Limb (tissue), 2 donors: ENCODE results near the gene SFSWAP.
"Not testable (repeated sequence)": the region's sequence is repeated elsewhere in the genome, so short reads cannot be mapped to it uniquely, and the experiment has no call there.

Experiments
- DNase-seq, 2 donors: peaks; one replicate each; pipeline ENCODE4 v3.0.0-alpha.2; 2016; ENCODE audit errors: extremely low spot score in 2 of 2

SFSWAP gene

DNA sequence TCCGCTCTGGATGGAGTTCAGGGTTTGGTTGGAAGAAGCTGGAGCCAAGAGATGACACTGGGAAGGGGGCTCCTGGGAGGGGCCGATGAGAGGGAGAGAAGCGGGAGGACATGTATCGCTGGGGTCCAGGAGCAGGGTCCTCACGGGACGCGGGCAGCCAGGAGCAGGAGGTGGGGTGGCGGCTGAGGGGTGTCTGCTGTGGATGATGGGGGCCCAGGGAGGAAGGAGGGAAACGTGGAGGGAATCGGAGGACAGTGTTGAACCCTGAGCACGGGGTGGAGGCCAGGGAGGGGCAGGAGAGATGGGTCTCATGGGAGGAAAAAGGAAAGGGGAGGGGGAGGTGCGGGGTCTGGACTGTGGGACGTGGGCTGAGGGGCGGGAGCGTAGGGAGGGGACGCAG, 31.7 kb upstream of the SFSWAP start:
- DNase-seq, result not testable (repeated sequence)

DNA sequence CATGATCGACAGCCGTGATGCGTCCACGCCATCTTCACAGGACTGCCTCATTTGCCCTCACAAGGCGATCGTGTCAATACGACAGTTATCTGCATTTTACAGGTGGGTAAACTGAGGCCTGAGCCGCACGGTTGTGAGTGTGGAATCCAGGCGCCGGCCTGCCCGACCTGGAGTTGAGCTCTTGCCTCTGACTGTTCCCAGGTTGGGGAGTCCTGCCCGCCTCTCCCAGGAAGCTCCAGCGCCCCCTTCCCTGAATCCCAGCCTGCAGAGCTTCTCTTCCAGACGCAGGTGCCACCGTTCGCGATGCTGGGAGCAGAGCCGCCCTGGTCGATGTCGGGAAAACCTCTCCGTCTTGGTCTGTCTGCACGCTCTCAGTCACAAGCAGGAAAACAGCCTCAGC, 31.1 kb upstream of the SFSWAP start:
- DNase-seq, result not testable (repeated sequence)

- not testable (repeated sequence) for DNase-seq
Observed at GRCh38 chr12:131680392-131681256, 30.3 kb upstream of the SFSWAP start.

- DNase-seq, result no peak
Observed at GRCh38 chr12:131681257-131681620, 29.7 kb upstream of the SFSWAP start.

GRCh38 chr12:131681746-131682509, 29.0 kb upstream of the SFSWAP start:
- not testable (repeated sequence) for DNase-seq

- no peak for DNase-seq
Observed at GRCh38 chr12:131682510-131682895, 28.4 kb upstream of the SFSWAP start.

DNA sequence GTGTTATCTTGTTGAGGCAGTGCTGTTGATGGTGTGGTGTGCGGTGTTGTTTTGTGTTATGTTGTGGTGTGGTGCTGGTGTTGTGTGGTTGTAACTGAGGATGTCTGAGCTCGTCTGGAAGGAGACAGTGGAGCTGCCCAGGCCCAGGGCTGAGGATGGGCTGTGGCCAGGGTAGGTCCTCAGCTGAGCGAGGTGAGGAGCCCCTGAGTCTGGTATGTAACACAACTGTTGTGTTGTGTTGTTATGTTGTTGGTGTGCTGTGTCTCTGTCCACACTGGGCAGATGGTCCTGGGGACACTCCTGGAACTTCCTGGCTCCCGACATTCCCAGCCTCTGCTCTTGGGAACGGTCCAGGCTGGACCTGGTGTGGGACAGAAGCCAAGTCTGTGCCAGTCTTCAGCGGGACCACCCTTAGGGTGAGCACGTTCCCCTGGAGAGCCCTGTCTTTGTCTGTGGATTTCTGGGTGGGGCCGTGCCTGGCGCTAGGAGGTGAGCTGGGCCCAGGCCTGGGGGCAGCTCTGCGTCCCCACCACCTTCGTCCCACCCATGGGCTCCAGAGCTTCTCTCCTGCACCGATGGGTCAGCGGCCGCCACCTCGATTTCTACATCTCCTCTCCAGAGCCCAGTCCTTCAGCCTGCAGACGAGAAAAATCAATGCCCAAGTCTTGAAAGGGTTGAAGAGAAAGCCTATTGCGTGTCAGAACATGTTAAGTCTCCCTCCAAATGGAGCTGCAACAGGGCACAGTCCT, 27.4 kb upstream of the SFSWAP start:
- no peak for DNase-seq

- DNase-seq, result no peak
Observed at GRCh38 chr12:131684015-131684725, 26.7 kb upstream of the SFSWAP start.

- DNase-seq, result no peak
Observed at GRCh38 chr12:131687346-131688125, 23.4 kb upstream of the SFSWAP start.

DNA sequence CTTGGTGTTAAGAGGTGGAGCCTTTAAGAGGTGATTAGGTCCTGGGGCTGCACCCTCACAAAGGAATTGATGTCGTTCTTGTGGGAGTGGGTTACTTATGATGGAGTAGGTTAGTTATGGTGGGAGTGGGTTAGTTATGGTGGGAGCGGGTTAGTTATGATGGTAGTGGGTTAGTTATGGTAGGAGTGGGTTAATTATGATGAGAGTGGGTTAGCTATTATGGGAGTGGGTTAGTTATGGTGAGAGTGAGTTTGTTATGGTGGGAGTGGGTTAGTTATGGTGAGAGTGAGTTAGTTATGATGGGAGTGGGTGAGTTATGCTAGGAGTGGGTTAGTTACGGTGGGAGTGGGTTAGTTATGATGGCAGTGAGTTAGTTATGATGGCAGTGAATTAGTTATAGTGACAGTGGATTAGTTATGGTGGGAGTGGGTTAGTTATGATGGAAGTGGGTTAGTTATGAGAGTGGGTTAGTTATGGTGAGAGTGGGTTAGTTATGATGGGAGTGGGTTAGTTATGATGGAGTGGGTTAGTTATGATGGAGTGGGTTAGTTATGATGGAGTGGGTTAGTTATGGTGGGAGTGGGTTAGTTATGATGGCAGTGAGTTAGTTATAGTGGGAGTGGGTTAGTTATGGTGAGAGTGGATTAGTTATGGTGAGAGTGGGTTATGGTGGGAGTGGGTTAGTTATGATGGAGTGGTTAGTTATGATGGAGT, 22.6 kb upstream of the SFSWAP start:
- DNase-seq, result no peak

GRCh38 chr12:131688845-131689154, 22.1 kb upstream of the SFSWAP start:
- no peak for DNase-seq

- no peak for DNase-seq
Observed at GRCh38 chr12:131690320-131690719, 20.6 kb upstream of the SFSWAP start.

- DNase-seq, result no peak
Observed at GRCh38 chr12:131692431-131692830, 18.5 kb upstream of the SFSWAP start.

GRCh38 chr12:131693149-131693548, 17.7 kb upstream of the SFSWAP start:
- no peak for DNase-seq

- no peak for DNase-seq
Observed at GRCh38 chr12:131694116-131694838, 16.6 kb upstream of the SFSWAP start.

- no peak for DNase-seq
Observed at GRCh38 chr12:131695968-131696367, 14.9 kb upstream of the SFSWAP start.

- DNase-seq, result no peak
Observed at GRCh38 chr12:131698286-131698685, 12.6 kb upstream of the SFSWAP start.

DNA sequence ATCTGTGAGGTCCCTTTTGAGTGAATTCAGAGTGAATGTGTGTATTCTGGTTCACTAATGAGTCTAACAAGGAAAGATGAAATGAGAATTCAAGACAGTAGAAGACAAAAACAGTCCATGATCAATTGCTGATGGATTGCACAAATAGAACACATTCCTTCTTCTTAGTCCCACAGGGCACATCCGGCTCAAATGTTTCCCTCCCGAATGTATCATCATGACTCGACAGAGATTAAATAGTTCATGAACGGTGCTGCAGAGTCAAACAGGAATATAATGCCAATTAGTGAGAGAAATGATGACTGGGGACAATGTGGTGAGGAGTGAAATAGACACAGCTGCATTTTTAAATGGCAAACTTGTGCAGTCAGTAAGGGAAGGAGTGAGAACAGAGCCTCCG, 11.5 kb upstream of the SFSWAP start:
- DNase-seq, result no peak

- no peak for DNase-seq
Observed at GRCh38 chr12:131700271-131700670, 10.6 kb upstream of the SFSWAP start.
